Measurements from ENCODE around the gene SHLD1. TPM values are rescaled to one million over a fixed set of nuclear protein-coding genes. Genes with fewer than 3 reads are reported as not detected.

SHLD1 gene
- total RNA-seq, 1 donor from 2014 or later, result 11.8 TPM

- no peak for DNase-seq (ENCODE audit: low spot score)
- peaks cover 7% of the 10 kb centered on the region for H3K27me3 Mint-ChIP-seq (ENCODE audit: low read depth)
- intact Hi-C loops (cut with micrococcal nuclease), result no loop called here
- H3K4me3 Mint-ChIP-seq (ENCODE audit: low read depth), result no peak overlapping the region
- no peaks in the 10 kb centered on the region for H3K9me3 Mint-ChIP-seq
- no peaks in the 10 kb centered on the region for H3K36me3 Mint-ChIP-seq (ENCODE audit: low read depth)
- no peaks in the 10 kb centered on the region for H3K4me1 Mint-ChIP-seq (ENCODE audit: low read depth)
- H3K27ac Mint-ChIP-seq, result no peak overlapping the region
These were observed 137.2 kb downstream of the SHLD1 start for GRCh38 chr20:5887386-5887785.

DNA sequence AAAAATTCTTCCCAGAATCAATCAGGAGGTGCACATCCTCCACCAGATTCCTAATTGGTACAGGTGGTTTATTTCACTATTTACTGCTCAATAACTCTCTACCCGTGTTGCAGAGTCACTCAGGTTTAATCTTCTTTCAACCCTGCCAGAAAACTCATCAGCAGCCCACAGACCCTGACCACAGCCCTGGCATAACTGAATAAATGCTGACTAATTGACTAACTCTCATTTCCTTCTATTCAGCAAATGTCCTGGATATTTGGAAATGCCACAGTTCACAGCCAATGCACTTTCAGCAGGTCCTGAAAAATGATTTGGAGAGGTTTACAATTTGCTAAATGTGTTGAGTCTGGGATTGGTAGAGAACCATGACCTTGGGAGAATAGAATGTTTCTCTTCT, 137.8 kb downstream of the SHLD1 start:
- intact Hi-C loops (cut with micrococcal nuclease), result no loop called here
- no peak overlapping the region for H3K4me3 Mint-ChIP-seq (ENCODE audit: low read depth)
- no peak for DNase-seq (ENCODE audit: low spot score)
- H3K9me3 Mint-ChIP-seq, result no peaks in the 10 kb centered on the region
- no peak overlapping the region for H3K27ac Mint-ChIP-seq
- H3K27me3 Mint-ChIP-seq (ENCODE audit: low read depth), result peaks cover 6% of the 10 kb centered on the region
- no peaks in the 10 kb centered on the region for H3K36me3 Mint-ChIP-seq (ENCODE audit: low read depth)
- no peaks in the 10 kb centered on the region for H3K4me1 Mint-ChIP-seq (ENCODE audit: low read depth)

DNA sequence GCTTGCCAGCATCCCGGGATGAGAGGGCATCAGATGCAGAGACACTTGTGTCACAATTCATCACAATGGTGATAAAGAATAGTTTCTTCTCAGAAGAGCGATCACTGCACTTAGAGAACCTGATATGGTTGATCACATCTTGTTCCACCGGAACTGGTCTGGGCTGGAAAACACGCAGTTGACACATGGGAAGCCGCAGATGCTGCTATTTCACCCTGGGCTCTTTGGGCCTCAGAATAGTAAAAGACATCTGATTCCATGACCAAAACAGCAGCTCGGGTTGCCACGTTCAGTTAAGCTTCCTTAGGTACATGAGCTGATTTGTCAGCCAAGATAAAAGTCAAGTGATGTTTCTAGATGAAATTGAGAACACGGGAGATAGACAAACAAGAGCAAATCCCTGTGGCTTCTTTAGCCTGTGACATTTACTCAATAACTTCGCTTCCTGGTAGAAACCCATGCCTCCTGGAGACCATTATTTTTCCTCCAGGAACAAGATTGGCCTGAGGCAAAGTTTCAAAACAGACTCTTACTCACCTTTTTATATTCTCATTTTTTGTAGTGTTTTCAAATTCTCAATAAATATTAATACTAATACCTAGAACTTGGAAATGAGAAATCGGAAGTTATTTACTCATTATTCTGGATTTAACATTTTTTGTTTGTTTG, 140.7 kb downstream of the SHLD1 start:
- Mint-ChIP-seq H3K27ac (no peak overlapping the region), H3K4me3 (ENCODE audit: low read depth) (no peak overlapping the region), H3K9me3 (no peaks in the 10 kb centered on the region), H3K36me3 (ENCODE audit: low read depth) (no peaks in the 10 kb centered on the region), H3K27me3 (ENCODE audit: low read depth) (peaks cover 8% of the 10 kb centered on the region), H3K4me1 (ENCODE audit: low read depth) (no peaks in the 10 kb centered on the region)
- intact Hi-C loops (cut with micrococcal nuclease), result no loop called here
- DNase-seq (ENCODE audit: low spot score), result no peak

DNA sequence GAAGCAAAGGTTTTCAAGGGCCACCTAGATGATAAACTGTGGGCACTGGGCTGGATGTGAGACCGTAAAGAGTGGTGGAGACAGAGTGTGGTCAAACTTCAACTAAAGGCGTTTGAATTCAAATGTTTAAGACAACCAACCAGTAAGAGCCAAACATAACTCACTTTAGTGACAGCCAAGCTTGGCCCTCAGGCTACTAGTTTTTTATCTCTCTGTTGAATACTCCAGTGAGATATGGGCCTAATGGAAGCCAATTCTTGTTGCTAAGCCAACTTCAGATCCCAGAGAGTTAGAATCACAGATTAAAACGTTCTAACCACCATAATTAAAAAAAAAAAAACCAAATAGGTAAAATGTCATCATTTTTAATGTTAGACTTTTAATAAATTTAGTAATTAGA, 142.9 kb downstream of the SHLD1 start:
- Mint-ChIP-seq H3K27ac (no peak overlapping the region), H3K9me3 (no peaks in the 10 kb centered on the region), H3K4me1 (ENCODE audit: low read depth) (no peaks in the 10 kb centered on the region), H3K4me3 (ENCODE audit: low read depth) (no peak overlapping the region), H3K36me3 (ENCODE audit: low read depth) (no peaks in the 10 kb centered on the region), H3K27me3 (ENCODE audit: low read depth) (peaks cover 17% of the 10 kb centered on the region)
- intact Hi-C loops (cut with micrococcal nuclease), result no loop called here
- no peak for DNase-seq (ENCODE audit: low spot score)

DNA sequence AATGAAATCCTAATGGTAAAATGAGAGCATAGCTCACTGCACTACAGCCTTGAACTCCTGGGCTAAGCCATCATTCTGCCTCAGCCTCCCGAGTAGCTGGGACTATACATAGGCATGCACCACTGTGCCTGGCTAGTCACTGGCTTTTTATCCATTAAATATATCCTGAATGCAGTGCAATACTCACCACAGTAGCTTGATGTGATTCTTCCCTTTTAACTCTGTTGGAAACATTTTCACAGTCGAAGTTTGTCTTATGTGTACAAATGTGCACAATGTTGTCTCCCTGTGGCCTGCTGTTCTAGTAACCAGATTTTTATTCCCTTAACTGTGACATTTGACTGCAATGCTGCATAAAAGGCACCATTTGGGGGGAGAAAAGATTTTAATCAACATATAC, 143.4 kb downstream of the SHLD1 start:
- intact Hi-C loops (cut with micrococcal nuclease), result no loop called here
- H3K36me3 Mint-ChIP-seq (ENCODE audit: low read depth), result no peaks in the 10 kb centered on the region
- H3K9me3 Mint-ChIP-seq, result no peaks in the 10 kb centered on the region
- no peak overlapping the region for H3K27ac Mint-ChIP-seq
- peaks cover 19% of the 10 kb centered on the region for H3K27me3 Mint-ChIP-seq (ENCODE audit: low read depth)
- H3K4me3 Mint-ChIP-seq (ENCODE audit: low read depth), result no peak overlapping the region
- H3K4me1 Mint-ChIP-seq (ENCODE audit: low read depth), result no peaks in the 10 kb centered on the region
- DNase-seq (ENCODE audit: low spot score), result no peak

- Mint-ChIP-seq H3K4me1 (ENCODE audit: low read depth) (no peaks in the 10 kb centered on the region), H3K27ac (no peak overlapping the region), H3K27me3 (ENCODE audit: low read depth) (peaks cover 28% of the 10 kb centered on the region), H3K9me3 (no peaks in the 10 kb centered on the region), H3K36me3 (ENCODE audit: low read depth) (no peaks in the 10 kb centered on the region), H3K4me3 (ENCODE audit: low read depth) (no peak overlapping the region)
- intact Hi-C loops (cut with micrococcal nuclease), result no loop called here
- DNase-seq (ENCODE audit: low spot score), result no peak
These were observed 145.4 kb downstream of the SHLD1 start for GRCh38 chr20:5895626-5896025.

GRCh38 chr20:5899444-5899843, 149.2 kb downstream of the SHLD1 start:
- Mint-ChIP-seq H3K27ac (no peak overlapping the region), H3K4me1 (ENCODE audit: low read depth) (no peaks in the 10 kb centered on the region), H3K27me3 (ENCODE audit: low read depth) (peaks cover 24% of the 10 kb centered on the region), H3K4me3 (ENCODE audit: low read depth) (no peak overlapping the region), H3K36me3 (ENCODE audit: low read depth) (no peaks in the 10 kb centered on the region), H3K9me3 (no peaks in the 10 kb centered on the region)
- DNase-seq (ENCODE audit: low spot score), result no peak
- intact Hi-C loops (cut with micrococcal nuclease), result no loop called here

DNA sequence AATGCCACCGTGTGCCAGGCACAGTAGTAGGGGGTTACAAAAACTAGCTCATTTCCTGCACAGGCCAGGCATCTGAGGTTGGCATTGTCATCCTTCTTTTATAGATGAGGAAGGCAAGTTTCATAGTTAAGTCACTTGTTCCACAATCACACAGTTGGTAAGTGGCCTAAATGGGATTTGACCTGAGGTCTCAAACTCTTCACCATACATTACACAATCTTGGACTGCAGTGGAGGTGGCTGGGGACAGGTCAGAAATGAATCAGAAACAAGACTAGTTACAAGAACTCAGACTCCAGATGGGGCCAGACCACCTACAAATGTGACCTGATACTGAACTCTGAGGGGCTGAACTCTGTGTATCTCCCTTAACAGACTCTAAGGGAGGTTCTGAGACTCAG, 150.7 kb downstream of the SHLD1 start:
- no peak for DNase-seq (ENCODE audit: low spot score)
- no peaks in the 10 kb centered on the region for H3K4me1 Mint-ChIP-seq (ENCODE audit: low read depth)
- peaks cover 32% of the 10 kb centered on the region for H3K27me3 Mint-ChIP-seq (ENCODE audit: low read depth)
- H3K9me3 Mint-ChIP-seq, result no peaks in the 10 kb centered on the region
- no peak overlapping the region for H3K27ac Mint-ChIP-seq
- H3K4me3 Mint-ChIP-seq (ENCODE audit: low read depth), result no peak overlapping the region
- H3K36me3 Mint-ChIP-seq (ENCODE audit: low read depth), result no peaks in the 10 kb centered on the region
- intact Hi-C loops (cut with micrococcal nuclease), result no loop called here

GRCh38 chr20:5908981-5909380, 158.8 kb downstream of the SHLD1 start:
- DNase-seq (ENCODE audit: low spot score), result no peak
- Mint-ChIP-seq H3K4me1 (ENCODE audit: low read depth) (peaks cover 10% of the 10 kb centered on the region), H3K4me3 (ENCODE audit: low read depth) (no peak overlapping the region), H3K27ac (no peak overlapping the region), H3K9me3 (no peaks in the 10 kb centered on the region), H3K36me3 (ENCODE audit: low read depth) (no peaks in the 10 kb centered on the region), H3K27me3 (ENCODE audit: low read depth) (peaks cover 61% of the 10 kb centered on the region)
- intact Hi-C loops (cut with micrococcal nuclease), result no loop called here

DNA sequence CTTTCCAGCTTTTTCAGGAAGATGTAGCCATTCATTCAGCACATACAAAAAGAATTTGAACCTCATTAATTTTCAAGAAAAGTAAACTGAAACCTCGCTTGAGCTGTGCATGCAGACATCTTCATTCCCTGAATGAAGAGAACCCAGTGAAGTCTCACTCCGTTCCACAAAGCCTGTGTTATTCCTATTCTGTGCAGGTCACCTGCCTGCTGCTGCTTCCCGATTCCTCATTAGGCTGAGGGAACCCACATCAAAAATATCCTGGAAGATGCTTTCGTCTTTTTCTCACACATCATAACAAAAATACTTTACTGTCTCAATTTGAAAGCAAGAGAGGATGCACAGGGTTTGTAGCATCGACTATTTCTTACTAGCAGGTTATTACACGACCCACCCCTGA, 160.0 kb downstream of the SHLD1 start:
- H3K4me3 Mint-ChIP-seq (ENCODE audit: low read depth), result peak overlapping the region; percentile 70
- DNase-seq (ENCODE audit: low spot score), result no peak
- intact Hi-C loops (cut with micrococcal nuclease), result no loop called here
- H3K27ac Mint-ChIP-seq, result no peak overlapping the region
- H3K27me3 Mint-ChIP-seq (ENCODE audit: low read depth), result peaks cover 62% of the 10 kb centered on the region
- peaks cover 10% of the 10 kb centered on the region for H3K4me1 Mint-ChIP-seq (ENCODE audit: low read depth)
- H3K36me3 Mint-ChIP-seq (ENCODE audit: low read depth), result no peaks in the 10 kb centered on the region
- no peaks in the 10 kb centered on the region for H3K9me3 Mint-ChIP-seq

DNA sequence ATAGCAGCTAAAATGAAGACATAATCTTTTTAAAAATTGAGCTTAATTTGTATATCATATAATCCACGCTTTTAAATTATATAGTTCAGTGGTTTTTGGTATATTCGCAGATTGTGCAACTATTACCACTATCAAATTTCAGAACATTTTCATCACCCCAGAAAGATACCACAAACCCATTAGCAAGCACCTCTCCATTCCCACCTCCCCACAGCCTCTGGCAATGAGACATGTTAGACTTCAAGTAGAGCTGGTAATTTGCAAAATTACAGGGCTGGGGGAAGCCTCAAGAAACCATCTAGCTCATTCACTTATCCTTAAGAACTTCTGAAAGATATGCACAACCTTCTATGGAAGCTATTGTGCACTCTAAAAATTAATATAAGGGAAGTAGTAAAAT, 163.0 kb downstream of the SHLD1 start:
- Mint-ChIP-seq H3K27ac (no peak overlapping the region), H3K36me3 (ENCODE audit: low read depth) (no peaks in the 10 kb centered on the region), H3K9me3 (no peaks in the 10 kb centered on the region), H3K27me3 (ENCODE audit: low read depth) (peaks cover 44% of the 10 kb centered on the region), H3K4me3 (ENCODE audit: low read depth) (no peak overlapping the region), H3K4me1 (ENCODE audit: low read depth) (peaks cover 10% of the 10 kb centered on the region)
- intact Hi-C loops (cut with micrococcal nuclease), result no loop called here
- DNase-seq (ENCODE audit: low spot score), result no peak

Other genes with a start within 250 kb of the SHLD1 start
- 35.9 and 36.0 TPM in 2 replicates for gene GPCPD1, start 139.4 kb upstream of the SHLD1 start, total RNA-seq
- gene CHGB, start 161.1 kb downstream of the SHLD1 start, total RNA-seq, result 0.16 TPM in 1 of 2 replicates, not detected in the other
- gene TRMT6, start 200.1 kb downstream of the SHLD1 start, total RNA-seq, result 25.5 and 27.5 TPM in 2 replicates
- gene MCM8, start 200.3 kb downstream of the SHLD1 start, total RNA-seq, result 33.5 and 35.2 TPM in 2 replicates